Panc1 (cell line): Measurements from ENCODE around the gene GLI1. TPM values are rescaled to one million over a fixed set of nuclear protein-coding genes. Genes with fewer than 3 reads are reported as not detected.

ENCODE experiments used
- ATAC-seq: fragments of 200-7000 bp; cut with Tn5 transposase; 2 replicates; pipeline ENCODE4 v1.9.1; 2020; ENCODE audit warnings: mild to moderate bottlenecking, moderate library complexity
- BruUV-seq: library from RNA; stranded (reverse); fragments of 400-500 nt; replicated peaks from 2 replicates; lab custom pipeline; 2021; lab: Mats Ljungman, UMichigan
- CTCF ChIA-PET: fragments of 300-600 bp; sonication (Branson Sonifier 250); formaldehyde crosslinking; loops from one replicate; lab custom pipeline; 2022; ENCODE audit warnings: antibody characterized with exemption; lab: Charles Lee
- POLR2A ChIA-PET: fragments of 300-600 bp; sonication (Branson Sonifier 250); formaldehyde crosslinking; loops from one replicate; lab custom pipeline; 2022; ENCODE audit warnings: antibody characterized with exemption; lab: Charles Lee
- DNase-seq: peaks from one replicate; pipeline ENCODE4 v3.0.0-alpha.2; 2010; ENCODE audit warnings: low read depth, low spot score
- H3K27ac ChIP-seq: 2 replicates; pipeline ENCODE4 v1.5.1; 2011; ENCODE audit warnings: mild to moderate bottlenecking, low read length, inconsistent platforms
- H3K27me3 ChIP-seq: fragments of 200-500 bp; sonication (Bioruptor generic); 2 replicates; pipeline ENCODE4 v1.6.0; 2014; ENCODE audit warnings: low read length, inconsistent platforms; ENCODE audit not compliant: control insufficient read depth, insufficient read depth
- H3K36me3 ChIP-seq: fragments of 200-500 bp; sonication (Bioruptor generic); 2 replicates; pipeline ENCODE4 v1.5.1; 2014; ENCODE audit warnings: inconsistent platforms, mild to moderate bottlenecking, low read length, moderate library complexity; ENCODE audit not compliant: control insufficient read depth, insufficient read depth
- H3K4me1 ChIP-seq: 2 replicates; pipeline ENCODE4 v1.5.1; 2011; ENCODE audit warnings: inconsistent platforms, mild to moderate bottlenecking, low read length, moderate library complexity; ENCODE audit not compliant: control insufficient read depth, insufficient read depth
- H3K4me3 ChIP-seq, 2 experiments: 2 replicates each; pipeline ENCODE4 v1.5.1; 2011 to 2012; ENCODE audit warnings: low read depth in 2 of 2, low read length in 2 of 2, mild to moderate bottlenecking in 2 of 2, inconsistent platforms in 1 of 2, moderate library complexity in 1 of 2
- H3K9me3 ChIP-seq: fragments of 200-500 bp; sonication (Bioruptor generic); 2 replicates; pipeline ENCODE4 v1.5.1; 2014; ENCODE audit warnings: low read depth, mild to moderate bottlenecking, inconsistent platforms, low read length, moderate library complexity; ENCODE audit not compliant: control insufficient read depth, insufficient read depth
- CTCF ChIP-seq: fragments of 450-650 bp; IDR thresholded peaks from 2 replicates; pipeline ENCODE4 v1.5.1; 2017; ENCODE audit warnings: mild to moderate bottlenecking
- POLR2AphosphoS5 ChIP-seq: IDR thresholded peaks from 2 replicates; pipeline ENCODE4 v1.6.1; 2012; ENCODE audit warnings: mild to moderate bottlenecking, low read depth, low read length, moderate library complexity
- REST ChIP-seq, 2 experiments: IDR thresholded peaks; 2 replicates each; pipeline ENCODE4 v1.6.1; 2011 to 2012; ENCODE audit warnings: low read depth in 2 of 2, control low read depth in 1 of 2, low read length in 1 of 2, mild to moderate bottlenecking in 1 of 2, moderate library complexity in 1 of 2; ENCODE audit not compliant: insufficient read depth in 1 of 2
- SIN3A ChIP-seq: IDR thresholded peaks from 2 replicates; pipeline ENCODE4 v1.6.1; 2012; ENCODE audit warnings: low read depth, mild to moderate bottlenecking, low read length, moderate library complexity, borderline replicate concordance; ENCODE audit not compliant: insufficient read depth
- TCF7L2 ChIP-seq: IDR thresholded peaks from 2 replicates; pipeline ENCODE4 v1.6.1; 2011; ENCODE audit warnings: mild to moderate bottlenecking, low read depth, low read length, inconsistent platforms
- in situ Hi-C: cut with HindIII; loops from 2 replicates; pipeline ENCODE4 v1.10.0; 2016; ENCODE audit warnings: low sequenced_read_pairs, low pct_unique_long_range_greater_than_20kb
- intact Hi-C: fragments of 100-400 bp; cut with micrococcal nuclease; formaldehyde crosslinking; loops from one replicate; pipeline ENCODE4 v1.10.0; 2022; ENCODE audit not compliant: unreplicated experiment
- total RNA-seq: library from RNA; stranded (reverse); gene quantifications from one replicate; pipeline ENCODE4 v1.2.1, GENCODE V29; 2021; ENCODE audit not compliant: unreplicated experiment

Gene GLI1
- total RNA-seq, 1 experiment from 2014 or later, result 6.5 TPM

GRCh38 chr12:57448669-57449068 lies 10.9 kb upstream of the GLI1 start:
- in situ Hi-C loops, result no loop called here
- DNase-seq, result no peak
- CTCF ChIA-PET, result interaction anchor here (0.6 kb wide), 1 partner anchor 56 kb away, joined by 5 read pairs; no protein-coding TSS in a partner anchor
- TF ChIP-seq SIN3A, result no peak
- TF ChIP-seq CTCF, result no peak
- no peak for TF ChIP-seq POLR2AphosphoS5
- no peak for TF ChIP-seq REST (IDR thresholded peaks at IDR 0.05; ENCODE audit: insufficient read depth in 1 of 2, low read depth in 2 of 2, low read length in 1 of 2)
- no peak for TF ChIP-seq TCF7L2
- Histone ChIP-seq H3K4me1 (no peaks in the 10 kb centered on the region), H3K27ac (no peak overlapping the region), H3K9me3 (no peaks in the 10 kb centered on the region), H3K27me3 (no peaks in the 10 kb centered on the region), H3K36me3 (no peaks in the 10 kb centered on the region), H3K4me3 (no peak overlapping the region)
- intact Hi-C loops, result no loop called here
- POLR2A ChIA-PET, result no interaction called here
- no TSS peak for BruUV-seq
- ATAC-seq, result no peak

GRCh38 chr12:57449375-57449774 lies 10.2 kb upstream of the GLI1 start:
- ChIA-PET CTCF (no interaction called here), POLR2A (no interaction called here)
- in situ Hi-C loops (no loop called here), intact Hi-C loops (no loop called here)
- H3K4me3 ChIP-seq, result no peak overlapping the region
- no peaks in the 10 kb centered on the region for H3K9me3 ChIP-seq
- ATAC-seq (no peak), DNase-seq (no peak)
- no peak overlapping the region for H3K27ac ChIP-seq
- no TSS peak for BruUV-seq
- no peaks in the 10 kb centered on the region for H3K4me1 ChIP-seq
- TF ChIP-seq SIN3A (no peak), TCF7L2 (no peak), CTCF (no peak), POLR2AphosphoS5 (no peak), REST (IDR thresholded peaks at IDR 0.05; ENCODE audit: insufficient read depth in 1 of 2, low read depth in 2 of 2, low read length in 1 of 2) (no peak)
- no peaks in the 10 kb centered on the region for H3K36me3 ChIP-seq
- H3K27me3 ChIP-seq, result no peaks in the 10 kb centered on the region
